PFSK-1 (cell line): ENCODE measurements around the gene SWAP70.

ENCODE experiments used
- POLR2AphosphoS5 ChIP-seq: IDR thresholded peaks from 2 replicates; pipeline ENCODE4 v1.6.1; 2012; ENCODE audit warnings: low read depth, mild to moderate bottlenecking, control low read depth, low read length, moderate library complexity
- TF ChIP-seq, protein P1 (sequence below), 2 experiments: IDR thresholded peaks; 2 replicates each; pipeline versions ENCODE4 v1.6.1 to v1.8.0; 2011 to 2012; ENCODE audit warnings: low read depth in 2 of 2, low read length in 2 of 2, control low read depth in 1 of 2, inconsistent platforms in 1 of 2, mild to moderate bottlenecking in 1 of 2, moderate library complexity in 1 of 2; ENCODE audit not compliant: insufficient read depth in 1 of 2

DNA sequence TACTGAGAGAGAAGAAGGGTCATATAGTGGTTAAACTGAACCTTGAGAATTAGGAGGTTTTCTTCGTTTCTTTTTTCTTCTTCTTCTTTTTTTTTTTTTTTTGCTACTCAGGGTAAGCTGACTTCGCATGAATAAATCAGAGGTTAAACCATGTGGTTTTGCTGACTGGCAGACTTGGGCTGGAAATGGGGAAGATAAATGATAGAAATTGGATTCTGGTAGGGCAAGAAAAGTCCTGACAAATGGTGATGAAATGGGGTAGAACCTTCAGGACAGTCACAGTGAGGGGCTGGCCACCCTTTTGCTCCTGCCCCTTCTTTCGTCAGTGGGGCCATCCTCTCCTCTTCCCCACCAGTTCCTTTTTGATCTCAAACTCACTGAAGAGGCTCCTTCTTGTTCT lies 1.6 kb upstream of the SWAP70 start:
- TF ChIP-seq, protein P1, sequence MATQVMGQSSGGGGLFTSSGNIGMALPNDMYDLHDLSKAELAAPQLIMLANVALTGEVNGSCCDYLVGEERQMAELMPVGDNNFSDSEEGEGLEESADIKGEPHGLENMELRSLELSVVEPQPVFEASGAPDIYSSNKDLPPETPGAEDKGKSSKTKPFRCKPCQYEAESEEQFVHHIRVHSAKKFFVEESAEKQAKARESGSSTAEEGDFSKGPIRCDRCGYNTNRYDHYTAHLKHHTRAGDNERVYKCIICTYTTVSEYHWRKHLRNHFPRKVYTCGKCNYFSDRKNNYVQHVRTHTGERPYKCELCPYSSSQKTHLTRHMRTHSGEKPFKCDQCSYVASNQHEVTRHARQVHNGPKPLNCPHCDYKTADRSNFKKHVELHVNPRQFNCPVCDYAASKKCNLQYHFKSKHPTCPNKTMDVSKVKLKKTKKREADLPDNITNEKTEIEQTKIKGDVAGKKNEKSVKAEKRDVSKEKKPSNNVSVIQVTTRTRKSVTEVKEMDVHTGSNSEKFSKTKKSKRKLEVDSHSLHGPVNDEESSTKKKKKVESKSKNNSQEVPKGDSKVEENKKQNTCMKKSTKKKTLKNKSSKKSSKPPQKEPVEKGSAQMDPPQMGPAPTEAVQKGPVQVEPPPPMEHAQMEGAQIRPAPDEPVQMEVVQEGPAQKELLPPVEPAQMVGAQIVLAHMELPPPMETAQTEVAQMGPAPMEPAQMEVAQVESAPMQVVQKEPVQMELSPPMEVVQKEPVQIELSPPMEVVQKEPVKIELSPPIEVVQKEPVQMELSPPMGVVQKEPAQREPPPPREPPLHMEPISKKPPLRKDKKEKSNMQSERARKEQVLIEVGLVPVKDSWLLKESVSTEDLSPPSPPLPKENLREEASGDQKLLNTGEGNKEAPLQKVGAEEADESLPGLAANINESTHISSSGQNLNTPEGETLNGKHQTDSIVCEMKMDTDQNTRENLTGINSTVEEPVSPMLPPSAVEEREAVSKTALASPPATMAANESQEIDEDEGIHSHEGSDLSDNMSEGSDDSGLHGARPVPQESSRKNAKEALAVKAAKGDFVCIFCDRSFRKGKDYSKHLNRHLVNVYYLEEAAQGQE (IDR thresholded peaks at IDR 0.05; ENCODE audit: insufficient read depth in 1 of 2, low read depth in 2 of 2, low read length in 2 of 2) = no peak
- no peak for TF ChIP-seq POLR2AphosphoS5
